HG02943 (cell line): ENCODE results near the gene PDGFB.

ENCODE experiments used
- ATAC-seq: cut with Tn5 transposase; IDR thresholded peaks from one replicate; pipeline ENCODE4 v1.9.1; 2021; ENCODE audit warnings: mild to moderate bottlenecking, low read depth, moderate library complexity; ENCODE audit not compliant: unreplicated experiment

Gene PDGFB

GRCh38 chr22:39241794-39242594, 2.8 kb downstream of the PDGFB start:
- no peak for ATAC-seq

GRCh38 chr22:39240831-39241793, 3.7 kb downstream of the PDGFB start:
- no peak for ATAC-seq

- no peak for ATAC-seq
Observed at GRCh38 chr22:39239561-39240423, 5.0 kb downstream of the PDGFB start.

DNA sequence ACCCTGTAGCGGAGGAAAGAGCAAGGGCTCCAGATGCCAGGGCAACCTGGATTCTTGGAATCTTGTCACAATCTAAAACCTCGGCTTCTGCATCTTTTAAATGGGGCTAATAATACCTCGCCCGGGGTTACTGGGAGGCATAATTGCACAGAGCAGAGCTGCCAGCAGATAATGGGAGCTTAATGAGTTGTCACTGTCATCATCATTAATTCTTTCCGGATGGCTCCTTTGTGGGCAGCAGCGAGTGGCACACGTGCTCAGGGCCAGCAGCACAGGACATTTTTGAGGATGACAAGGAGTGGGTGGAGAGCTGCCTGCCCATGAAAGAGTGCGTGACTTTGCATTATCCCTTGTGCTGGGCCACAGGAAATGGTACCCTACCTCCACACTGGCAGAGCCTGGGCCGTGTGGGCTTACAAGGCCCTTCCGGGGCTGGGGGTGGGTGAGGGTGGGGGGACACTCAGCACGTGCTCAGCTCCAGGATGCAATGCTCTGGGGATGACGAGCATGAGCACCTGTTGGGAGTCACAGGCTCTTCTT, 5.7 kb downstream of the PDGFB start:
- no peak for ATAC-seq

- no peak for ATAC-seq
Observed at GRCh38 chr22:39238561-39238960, 6.2 kb downstream of the PDGFB start.

DNA sequence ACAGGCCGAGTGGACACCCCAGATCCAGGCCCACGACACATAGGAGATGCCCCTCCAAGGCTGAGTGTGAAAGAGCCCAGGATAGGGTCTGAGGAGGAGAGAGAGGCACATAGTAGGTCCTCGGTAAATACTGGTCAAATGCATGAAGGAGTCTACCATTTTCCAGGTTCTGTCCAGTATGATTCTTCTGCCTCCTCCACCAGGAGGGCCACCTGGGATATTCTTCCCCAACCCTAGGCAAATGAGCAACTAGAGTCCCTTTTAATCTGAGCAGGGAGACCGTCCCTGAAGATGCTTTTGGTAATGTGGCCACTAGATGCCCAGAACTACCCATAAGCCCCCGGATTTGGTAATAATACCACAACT, 6.7 kb downstream of the PDGFB start:
- ATAC-seq = no peak

- ATAC-seq = no peak
Observed at GRCh38 chr22:39237318-39238100, 7.3 kb downstream of the PDGFB start.

GRCh38 chr22:39236321-39237317, 8.2 kb downstream of the PDGFB start:
- ATAC-seq = no peak

GRCh38 chr22:39234867-39235687, 9.7 kb downstream of the PDGFB start:
- no peak for ATAC-seq

- no peak for ATAC-seq
Observed at GRCh38 chr22:39234472-39234787, 10.4 kb downstream of the PDGFB start.

DNA sequence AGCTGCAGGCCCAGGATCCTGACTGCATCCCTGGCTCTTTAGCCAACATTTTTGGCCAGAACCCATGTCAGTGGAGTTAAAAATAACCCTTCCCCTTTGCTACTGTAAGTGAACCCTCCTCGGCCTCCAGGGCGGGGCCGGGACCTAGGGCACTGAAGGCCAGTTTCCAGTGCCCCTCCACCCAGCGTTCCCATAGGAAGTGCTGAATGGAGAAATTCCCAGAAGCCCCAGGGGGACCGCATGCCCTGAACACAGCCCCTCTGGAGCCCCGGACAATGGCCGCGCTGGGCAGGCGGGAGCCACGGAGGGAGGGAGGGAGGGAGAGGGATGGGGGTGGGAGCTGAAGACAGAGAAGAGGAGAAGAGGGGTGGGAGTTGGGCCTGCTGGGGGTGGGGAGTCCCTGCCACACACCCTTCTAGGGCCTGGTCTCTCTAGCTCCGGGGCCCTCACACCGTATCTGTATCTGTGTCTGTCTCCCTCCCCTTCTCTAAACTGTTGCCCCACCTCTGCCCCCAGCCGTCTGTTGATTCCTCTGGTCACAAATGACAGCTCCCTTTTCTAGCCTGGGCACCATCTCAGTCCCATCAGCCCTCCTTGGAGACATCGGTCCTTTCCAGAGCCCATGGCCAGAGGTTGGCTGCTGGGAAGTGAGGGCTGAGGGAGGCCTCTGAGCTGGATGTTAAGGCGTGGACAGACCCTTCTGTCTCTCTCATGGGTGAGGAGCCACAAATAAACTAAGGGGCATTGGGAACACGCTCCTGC, 10.9 kb downstream of the PDGFB start:
- ATAC-seq = no peak

DNA sequence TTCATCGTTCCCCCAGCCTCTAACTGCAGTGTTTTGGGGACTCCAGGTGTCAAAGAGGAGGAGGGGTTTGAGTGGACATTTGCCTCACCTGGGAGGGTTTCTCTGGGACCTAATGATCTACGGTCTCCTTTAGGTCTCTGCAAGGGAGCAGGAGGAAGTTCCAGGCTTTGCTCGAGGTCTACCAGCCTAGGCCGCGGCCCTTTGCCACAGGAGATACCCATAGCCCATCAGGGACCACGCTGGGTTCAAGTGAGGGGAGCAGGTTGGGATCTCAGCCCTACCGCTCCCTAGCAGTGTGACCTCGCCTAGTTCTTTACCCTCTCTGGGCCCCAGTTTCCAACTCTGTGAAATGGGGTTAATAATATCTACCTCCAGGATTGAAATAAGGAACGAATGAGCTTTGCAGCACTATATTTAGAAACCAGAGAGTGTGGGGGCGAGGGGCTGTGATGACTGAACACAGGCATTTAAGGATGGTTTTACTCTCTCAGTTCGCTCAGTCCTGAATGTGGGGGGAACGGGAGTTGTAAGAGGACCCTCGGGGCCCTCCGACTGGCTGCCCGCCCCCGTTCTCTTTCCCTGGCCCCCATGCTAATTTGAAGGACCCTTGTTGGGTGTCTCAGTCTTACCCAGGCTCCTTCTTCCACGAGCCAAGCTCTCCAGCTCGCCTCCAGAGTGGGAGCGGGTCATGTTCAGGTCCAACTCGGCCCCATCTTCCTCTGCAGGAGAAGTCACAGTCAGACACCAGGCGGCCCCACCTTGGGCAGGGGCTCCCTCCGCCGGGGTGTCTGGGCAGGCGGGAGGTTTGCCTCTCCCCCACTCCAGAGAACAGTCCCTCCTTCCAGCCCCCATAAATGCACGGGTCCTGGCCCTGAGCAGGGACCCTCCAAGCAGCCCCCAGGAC, 11.7 kb downstream of the PDGFB start:
- no peak for ATAC-seq

- no peak for ATAC-seq
Observed at GRCh38 chr22:39232246-39232645, 12.5 kb downstream of the PDGFB start.

- no peak for ATAC-seq
Observed at GRCh38 chr22:39231197-39231950, 13.4 kb downstream of the PDGFB start.
